GM12874 (cell line): ENCODE results near the gene OR56A4.

Experiments used
- TF ChIP-seq, protein P1 (sequence below): IDR thresholded peaks from 2 replicates; pipeline ENCODE4 v1.5.1; 2011; ENCODE audit warnings: low read depth, mild to moderate bottlenecking, control low read depth, low read length, moderate library complexity; ENCODE audit not compliant: insufficient read depth

OR56A4 gene, protein sequence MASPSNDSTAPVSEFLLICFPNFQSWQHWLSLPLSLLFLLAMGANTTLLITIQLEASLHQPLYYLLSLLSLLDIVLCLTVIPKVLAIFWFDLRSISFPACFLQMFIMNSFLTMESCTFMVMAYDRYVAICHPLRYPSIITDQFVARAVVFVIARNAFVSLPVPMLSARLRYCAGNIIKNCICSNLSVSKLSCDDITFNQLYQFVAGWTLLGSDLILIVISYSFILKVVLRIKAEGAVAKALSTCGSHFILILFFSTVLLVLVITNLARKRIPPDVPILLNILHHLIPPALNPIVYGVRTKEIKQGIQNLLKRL

DNA sequence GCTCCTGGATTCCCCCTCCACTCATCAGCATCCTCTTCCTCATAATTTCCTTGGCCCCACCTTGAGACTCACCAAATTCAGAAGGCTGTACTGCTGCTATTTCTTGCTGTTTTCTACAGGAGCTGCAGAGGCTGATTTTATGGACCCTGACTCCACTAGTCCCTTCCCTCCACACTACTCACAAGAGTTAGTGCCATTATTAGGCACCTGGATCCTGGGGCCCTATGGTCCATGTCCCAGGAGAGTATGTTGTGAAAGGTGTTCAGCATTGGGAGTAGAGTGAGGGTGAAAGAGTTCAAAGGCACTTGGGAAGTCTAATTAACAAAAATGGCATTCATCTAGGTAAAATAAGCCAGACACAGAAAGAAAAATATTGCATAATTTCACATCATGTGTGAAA is at the start of gene OR56A4:
Gene OR56A4, minus strand, starts transcription at position 101 of the 400 bp plus-strand sequence. CDS start 3,954 bp downstream, outside the sequence.
- TF ChIP-seq, protein P1, sequence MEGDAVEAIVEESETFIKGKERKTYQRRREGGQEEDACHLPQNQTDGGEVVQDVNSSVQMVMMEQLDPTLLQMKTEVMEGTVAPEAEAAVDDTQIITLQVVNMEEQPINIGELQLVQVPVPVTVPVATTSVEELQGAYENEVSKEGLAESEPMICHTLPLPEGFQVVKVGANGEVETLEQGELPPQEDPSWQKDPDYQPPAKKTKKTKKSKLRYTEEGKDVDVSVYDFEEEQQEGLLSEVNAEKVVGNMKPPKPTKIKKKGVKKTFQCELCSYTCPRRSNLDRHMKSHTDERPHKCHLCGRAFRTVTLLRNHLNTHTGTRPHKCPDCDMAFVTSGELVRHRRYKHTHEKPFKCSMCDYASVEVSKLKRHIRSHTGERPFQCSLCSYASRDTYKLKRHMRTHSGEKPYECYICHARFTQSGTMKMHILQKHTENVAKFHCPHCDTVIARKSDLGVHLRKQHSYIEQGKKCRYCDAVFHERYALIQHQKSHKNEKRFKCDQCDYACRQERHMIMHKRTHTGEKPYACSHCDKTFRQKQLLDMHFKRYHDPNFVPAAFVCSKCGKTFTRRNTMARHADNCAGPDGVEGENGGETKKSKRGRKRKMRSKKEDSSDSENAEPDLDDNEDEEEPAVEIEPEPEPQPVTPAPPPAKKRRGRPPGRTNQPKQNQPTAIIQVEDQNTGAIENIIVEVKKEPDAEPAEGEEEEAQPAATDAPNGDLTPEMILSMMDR = no peak

DNA sequence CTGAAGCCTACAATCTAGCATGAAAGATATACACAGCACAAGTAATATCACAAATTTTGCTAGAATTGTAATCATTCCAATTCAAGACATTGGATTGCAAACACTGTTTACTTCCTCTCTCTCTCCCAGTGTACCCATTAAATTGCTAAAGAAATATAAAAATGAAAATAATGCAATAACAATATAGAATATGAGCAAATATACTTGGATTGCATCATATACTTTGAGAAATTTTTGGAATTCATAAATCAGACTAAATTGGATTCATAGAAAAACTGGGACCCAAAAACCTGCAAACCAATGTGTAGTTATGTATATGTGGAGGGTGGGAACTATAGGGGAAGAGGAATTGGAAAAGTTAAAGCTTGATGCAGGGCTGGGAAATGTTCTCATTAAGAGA is 48.8 kb upstream of the OR56A4 start:
- TF ChIP-seq, protein P1 = no peak

DNA sequence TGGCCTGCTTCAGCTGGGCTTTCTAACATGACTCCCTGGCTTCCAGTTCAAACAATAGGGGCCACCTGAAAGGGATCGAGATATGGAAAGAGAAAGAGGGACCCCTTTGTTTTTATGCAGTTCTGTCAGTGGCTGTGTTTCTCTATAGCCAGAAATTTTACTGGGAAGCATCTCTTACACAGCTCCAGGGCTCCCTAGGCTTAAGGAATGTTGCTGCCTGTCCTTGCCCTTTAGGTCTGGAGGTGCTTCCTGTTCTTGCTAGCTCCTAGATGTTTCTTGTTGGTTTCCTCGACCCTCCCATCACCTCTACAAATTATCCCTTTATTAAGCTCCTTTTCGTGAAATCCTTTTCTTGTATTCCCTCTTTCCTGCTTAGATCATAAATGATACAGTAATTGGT is 45.6 kb upstream of the OR56A4 start:
- TF ChIP-seq, protein P1 = no peak

DNA sequence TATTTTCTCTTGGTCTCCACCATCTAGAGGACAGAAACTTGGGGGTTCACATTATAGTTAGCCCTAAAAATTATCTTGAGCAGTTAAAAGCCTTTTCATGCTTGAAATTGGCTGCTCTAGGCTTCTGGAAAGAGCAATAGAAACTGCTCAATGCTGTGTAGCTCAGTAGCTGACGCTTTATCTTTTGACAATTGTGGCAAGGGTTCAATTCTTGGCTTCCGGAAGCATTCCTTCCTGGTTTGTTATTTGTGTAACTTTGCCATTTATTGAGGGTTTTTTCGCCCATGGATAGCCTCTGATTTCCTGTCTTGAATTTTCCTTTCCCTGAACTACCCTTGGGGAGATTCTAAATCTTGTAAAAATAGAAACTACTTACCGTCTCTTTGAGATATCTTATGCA is 34.1 kb upstream of the OR56A4 start:
- TF ChIP-seq, protein P1 = no peak

DNA sequence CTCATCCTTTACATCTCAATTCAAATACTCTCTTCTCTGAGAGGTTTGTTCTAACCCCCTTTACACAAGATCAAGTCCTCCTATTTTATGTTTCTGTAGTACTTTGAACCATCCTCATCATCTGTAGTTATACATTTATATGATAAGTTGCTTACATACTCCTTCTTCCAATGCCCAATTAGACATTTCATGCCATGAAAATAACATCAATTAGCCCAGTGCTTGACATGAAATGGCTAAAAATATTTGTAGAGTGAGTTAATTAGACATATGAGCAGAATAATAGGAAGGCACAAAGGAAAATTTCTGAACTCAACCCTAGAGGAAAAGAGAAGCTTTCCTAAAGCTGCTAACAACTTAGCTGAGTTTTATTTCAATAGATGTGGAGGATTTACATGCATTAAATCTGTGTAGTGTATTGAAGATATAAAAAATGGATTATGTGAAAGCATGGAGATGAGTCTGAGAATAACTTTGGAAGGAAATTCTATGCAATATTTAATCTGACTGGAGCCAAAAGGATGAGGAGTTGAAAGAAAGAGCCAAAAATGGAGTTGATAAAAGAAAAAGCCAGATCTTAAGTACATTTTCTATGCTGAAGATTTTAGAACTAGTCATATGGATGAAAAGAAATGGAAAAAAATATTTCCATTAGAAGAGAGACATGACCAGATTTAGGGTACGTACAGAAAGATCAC is 24.1 kb upstream of the OR56A4 start, which contains the start of gene OR56A1:
Gene OR56A1, minus strand, starts transcription at position 51 of the 698 bp plus-strand sequence. CDS start 3,066 bp downstream, outside the sequence.
- TF ChIP-seq, protein P1 = no peak

DNA sequence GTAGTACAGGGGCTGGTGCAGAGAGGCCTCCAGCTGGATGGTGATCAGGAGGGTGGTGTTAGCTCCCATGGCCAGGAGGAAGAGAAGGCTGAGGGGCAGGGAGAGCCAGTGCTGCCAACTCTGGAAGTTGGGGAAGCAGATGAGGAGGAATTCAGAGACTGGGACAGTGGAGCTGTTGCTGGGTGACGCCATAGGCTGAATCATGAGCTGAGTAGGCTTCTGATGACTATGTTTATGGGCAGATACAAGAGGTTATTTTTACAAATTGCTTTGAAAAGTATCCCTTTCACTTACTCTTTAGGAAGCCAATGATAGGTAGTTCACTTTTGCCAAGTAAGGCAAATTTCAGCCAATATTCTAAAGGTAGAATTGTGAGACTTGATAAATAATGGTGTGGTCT is 20.8 kb upstream of the OR56A4 start:
- TF ChIP-seq, protein P1 = no peak

DNA sequence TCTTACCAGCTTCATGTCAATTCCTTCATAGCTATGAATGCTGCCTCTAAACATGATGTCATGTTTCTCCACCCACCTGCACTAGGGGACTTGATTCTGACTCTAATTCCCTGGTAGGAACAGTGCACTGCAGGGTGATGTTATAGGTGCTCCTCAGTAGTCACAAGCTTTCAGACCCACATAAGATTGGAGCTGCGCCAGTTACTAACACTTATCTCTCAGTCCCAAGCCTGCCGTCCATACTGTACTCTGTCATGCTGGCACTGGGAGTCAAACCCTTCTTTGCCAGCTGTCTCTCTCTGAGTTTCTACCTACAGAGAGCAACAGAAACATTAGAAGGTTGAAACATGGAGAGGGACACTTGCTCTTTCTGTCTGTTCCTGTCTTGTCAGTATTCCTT is 18.3 kb upstream of the OR56A4 start:
- TF ChIP-seq, protein P1 = no peak
